ENCODE measurements around the gene PLXNA1.

The PLXNA1 gene

DNA sequence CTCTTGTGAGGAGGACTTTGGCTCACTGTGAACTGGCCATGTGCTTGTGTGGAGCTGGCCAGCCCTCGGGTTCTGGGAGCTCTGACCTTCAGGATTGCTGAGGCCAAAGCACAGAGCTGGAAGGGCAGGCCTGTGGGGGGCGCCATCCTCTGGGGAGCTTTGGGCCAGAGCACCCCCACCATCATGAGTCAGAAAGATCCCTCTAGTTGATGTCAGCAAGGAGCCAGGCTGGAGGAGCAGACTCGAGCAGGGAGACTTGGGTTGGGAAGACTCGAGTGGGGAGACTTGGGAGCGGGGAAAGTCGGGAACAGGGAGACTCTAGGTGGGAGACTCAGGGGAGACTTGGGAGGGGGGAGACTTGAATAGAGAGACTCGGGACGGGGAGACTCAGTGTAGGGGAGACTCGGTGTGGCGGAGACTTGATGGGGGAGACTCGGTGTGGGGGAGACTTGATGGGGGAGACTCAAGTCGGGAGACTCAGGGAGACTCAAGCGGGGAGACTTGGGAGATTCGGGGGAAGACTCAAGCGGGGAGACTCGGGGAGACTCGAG is 37.7 kb upstream of the PLXNA1 start:
- TF ChIP-seq GATA3 (IDR thresholded peaks at IDR 0.05; ENCODE audit: low read depth, low read length) (no peak), GATA2 (IDR thresholded peaks at IDR 0.05; ENCODE audit: low read depth, low read length) (no peak)

DNA sequence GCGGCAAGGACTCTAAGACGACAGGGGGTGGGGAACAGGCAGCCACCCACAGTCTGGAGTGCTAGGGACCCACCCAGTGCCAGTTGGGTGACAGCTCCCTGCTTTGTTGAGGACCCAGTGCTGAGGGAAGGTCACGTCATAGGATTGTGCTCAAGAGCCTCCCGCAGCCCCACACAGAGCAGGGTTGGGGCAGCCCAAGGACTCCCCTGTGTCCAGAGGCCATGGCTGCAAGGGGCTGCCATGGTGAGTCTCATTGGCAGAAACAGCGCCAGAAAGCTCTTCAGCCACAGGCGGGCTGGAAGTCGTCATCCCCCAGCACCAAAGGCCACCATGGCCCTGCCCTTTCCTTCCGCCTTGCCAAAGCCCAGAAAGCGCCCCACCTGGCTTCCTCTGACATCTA is 37.0 kb upstream of the PLXNA1 start:
- TF ChIP-seq GATA2 (IDR thresholded peaks at IDR 0.05; ENCODE audit: low read depth, low read length), result no peak
- no peak for TF ChIP-seq GATA3 (IDR thresholded peaks at IDR 0.05; ENCODE audit: low read depth, low read length)

DNA sequence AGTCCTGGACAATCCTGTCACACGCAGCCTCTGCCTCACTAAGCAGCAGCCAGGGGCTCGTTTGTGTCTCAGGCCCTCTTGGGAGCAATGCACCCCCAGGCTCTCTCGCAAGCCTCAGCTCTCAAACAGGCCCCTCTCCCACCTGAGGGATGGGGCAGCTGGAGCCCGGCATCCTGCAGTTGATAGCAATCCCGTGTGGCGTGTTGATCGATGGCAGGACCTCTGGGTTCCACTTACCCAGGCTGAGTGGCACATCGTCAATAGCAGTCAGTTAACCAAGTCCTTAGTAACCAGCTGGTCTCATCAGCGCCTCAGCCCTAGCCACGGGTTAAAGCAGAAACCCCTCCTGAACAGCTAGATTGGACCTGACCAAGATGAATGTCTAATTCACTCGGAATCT is 36.5 kb upstream of the PLXNA1 start:
- TF ChIP-seq GATA3 (IDR thresholded peaks at IDR 0.05; ENCODE audit: low read depth, low read length), result no peak
- no peak for TF ChIP-seq GATA2 (IDR thresholded peaks at IDR 0.05; ENCODE audit: low read depth, low read length)

DNA sequence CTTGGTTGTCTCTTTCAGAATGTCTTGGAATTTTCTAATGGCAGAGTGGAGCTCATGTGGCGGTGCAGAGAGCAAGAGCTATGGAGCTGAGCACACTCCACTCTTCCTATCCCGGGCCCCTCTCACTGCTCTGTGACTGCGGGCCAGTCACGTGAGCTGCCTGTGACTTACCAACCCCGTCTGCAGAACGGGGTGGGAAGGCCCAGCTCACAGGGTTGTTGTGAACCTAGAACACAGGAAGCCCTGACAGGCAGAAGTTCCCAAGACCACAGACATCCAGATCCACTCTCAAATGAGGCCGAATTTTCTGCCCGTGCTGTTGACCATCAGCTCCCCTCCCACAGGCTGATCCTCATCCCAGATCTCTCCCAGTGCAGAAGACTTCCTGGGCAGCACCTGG is 35.5 kb upstream of the PLXNA1 start:
- TF ChIP-seq GATA2 (IDR thresholded peaks at IDR 0.05; ENCODE audit: low read depth, low read length), result no peak
- no peak for TF ChIP-seq GATA3 (IDR thresholded peaks at IDR 0.05; ENCODE audit: low read depth, low read length)

DNA sequence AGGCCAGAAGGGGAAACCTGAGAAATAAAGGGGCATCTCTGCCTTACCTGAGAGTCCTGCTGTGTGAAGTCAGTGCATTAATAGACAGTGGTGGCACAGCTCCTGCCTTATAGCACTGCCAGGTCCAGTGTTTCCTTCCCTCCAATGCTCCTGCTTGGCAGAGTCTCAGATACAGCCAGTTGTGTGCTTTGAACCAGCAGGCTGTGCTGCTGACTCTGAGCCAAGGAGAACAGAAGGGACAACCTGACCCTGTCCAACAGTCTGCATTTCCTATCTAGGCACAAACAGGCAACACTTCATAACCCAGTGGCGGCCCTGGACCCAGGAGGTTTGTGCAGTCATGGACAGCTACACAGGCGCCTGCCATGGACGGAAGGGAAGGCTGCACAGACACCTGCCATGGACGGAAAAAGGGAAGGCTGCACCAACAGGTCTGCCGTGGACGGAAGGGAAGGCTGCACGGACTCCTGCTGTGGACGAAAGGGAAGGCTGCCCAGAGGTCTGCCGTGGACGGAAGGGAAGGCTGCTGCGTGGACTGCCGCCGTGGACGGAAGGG is 33.9 kb upstream of the PLXNA1 start:
- TF ChIP-seq GATA2 (IDR thresholded peaks at IDR 0.05; ENCODE audit: low read depth, low read length) (no peak), GATA3 (IDR thresholded peaks at IDR 0.05; ENCODE audit: low read depth, low read length) (no peak)

DNA sequence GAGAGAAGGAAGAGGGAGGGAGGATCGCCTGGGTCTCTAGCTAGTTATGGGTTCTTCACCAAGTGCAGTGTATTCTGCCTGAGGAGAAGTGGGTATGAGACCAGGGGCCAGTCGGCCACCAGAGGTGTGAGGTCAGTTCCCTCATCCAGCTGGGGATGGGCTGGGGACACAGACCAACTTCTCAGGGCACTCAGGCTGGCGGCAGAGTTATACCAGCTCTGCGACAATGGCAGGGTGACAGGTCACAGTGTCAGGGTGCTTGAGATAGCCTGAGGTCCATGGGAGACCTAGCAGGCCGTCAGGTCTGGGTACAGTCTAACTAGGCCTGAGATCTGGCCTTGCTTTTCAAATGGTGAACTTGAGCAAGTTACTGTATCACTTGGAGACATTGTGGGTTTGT is 31.4 kb upstream of the PLXNA1 start:
- TF ChIP-seq GATA3 (IDR thresholded peaks at IDR 0.05; ENCODE audit: low read depth, low read length) (no peak), GATA2 (IDR thresholded peaks at IDR 0.05; ENCODE audit: low read depth, low read length) (no peak)

DNA sequence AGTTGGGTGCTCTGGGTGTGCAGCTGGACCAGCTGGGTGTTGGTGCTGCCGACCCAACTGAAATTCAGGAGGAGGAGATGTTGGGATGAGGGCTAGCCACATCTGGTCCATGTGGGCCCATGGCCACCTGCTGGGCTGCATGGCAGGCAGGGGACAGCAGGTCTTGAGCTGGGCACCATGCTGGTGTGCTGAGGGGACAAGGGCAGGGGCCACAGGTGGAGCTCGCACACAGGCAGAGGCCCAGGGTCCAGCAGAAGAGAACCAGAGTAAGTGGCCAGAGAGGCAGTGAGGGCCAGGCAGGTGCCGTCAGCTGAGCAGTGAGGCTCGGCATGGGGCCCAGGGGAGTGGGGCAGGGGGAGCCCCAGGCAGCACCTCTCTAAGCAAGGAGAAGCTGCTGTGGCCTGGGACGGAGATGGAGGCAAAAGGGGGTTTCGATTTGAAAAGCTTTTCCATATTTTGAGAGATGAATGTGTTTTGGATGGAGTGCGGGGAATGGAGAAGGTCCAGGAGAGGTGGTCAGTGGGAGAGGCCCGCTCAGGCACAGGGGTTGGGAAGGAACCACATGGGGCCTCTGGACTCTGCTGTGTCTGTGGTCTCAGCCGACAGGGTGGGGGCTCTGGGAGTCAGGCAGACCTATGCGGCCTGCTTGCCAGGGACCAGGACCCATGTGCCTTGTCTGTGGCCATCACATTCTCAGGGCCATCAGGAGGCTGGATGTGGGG is 30.5 kb upstream of the PLXNA1 start:
- TF ChIP-seq GATA3 (IDR thresholded peaks at IDR 0.05; ENCODE audit: low read depth, low read length) (no peak), GATA2 (IDR thresholded peaks at IDR 0.05; ENCODE audit: low read depth, low read length) (no peak)

DNA sequence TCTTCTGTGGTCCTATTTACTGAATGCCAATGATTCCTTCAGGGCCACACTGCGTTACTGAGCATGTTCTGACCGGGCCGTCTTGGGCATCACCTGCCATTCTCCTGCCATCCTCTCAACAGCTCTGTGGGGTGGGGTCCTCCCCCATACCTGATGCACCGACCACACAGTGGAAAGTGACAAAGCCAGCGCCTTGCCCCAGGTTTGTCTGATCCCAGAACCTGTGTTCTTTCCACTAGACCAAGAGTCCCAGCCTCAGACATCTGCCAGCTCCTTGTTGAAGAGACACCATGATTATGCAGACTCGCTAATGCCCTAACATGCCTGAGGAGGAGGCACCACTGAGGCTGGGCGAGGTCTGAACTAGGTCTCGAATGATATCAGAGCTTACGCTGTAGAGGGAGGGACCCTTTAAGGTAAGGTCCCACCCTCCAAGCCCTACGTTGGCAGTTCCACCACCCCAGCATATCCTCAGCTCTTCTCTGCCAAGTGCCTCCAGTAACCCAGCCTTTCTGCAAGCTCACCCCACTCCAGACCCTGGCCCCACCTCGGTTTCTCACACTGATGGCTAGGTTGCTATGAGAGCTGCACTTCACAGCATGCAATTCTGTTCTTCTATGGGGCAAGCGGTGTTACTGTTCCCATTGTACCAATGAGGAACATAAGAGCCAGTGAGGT is 29.8 kb upstream of the PLXNA1 start:
- TF ChIP-seq GATA2 (IDR thresholded peaks at IDR 0.05; ENCODE audit: low read depth, low read length) (no peak), GATA3 (IDR thresholded peaks at IDR 0.05; ENCODE audit: low read depth, low read length) (no peak)

DNA sequence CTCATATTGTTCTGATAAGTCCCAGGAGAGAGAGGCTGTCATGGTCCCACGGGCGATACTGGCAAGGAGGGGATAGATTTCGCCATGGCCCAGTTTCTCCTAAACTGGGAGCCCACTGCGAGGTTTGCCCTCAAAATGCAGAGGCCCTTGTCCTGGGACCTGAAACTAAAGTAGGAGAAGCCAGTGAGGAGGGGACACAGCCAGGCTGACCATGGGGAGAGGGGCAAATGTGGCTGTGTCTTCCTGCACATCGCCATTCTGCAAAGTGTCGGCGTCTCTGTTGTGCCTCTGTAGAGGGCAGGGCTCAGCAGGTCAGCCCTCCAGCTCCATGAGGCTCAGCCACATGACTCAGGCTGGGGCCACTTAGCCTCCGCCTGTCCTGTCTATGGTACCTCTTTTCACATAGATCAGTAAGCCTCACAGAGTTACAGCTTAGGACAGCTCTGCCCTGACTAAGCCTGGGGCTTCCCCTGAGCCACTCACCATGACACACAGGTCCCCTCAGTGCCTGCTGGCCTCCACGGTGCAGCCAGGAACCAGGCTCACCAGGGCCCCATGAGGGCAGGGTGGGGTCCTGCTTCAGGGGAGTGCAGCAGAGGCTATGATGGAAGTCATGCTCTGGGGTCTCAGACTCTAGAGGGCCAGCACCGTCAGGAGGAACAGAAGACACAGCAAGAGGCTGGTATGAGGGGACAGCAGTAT is 28.6 kb upstream of the PLXNA1 start:
- no peak for TF ChIP-seq GATA2 (IDR thresholded peaks at IDR 0.05; ENCODE audit: low read depth, low read length)
- TF ChIP-seq GATA3 (IDR thresholded peaks at IDR 0.05; ENCODE audit: low read depth, low read length), result no peak

DNA sequence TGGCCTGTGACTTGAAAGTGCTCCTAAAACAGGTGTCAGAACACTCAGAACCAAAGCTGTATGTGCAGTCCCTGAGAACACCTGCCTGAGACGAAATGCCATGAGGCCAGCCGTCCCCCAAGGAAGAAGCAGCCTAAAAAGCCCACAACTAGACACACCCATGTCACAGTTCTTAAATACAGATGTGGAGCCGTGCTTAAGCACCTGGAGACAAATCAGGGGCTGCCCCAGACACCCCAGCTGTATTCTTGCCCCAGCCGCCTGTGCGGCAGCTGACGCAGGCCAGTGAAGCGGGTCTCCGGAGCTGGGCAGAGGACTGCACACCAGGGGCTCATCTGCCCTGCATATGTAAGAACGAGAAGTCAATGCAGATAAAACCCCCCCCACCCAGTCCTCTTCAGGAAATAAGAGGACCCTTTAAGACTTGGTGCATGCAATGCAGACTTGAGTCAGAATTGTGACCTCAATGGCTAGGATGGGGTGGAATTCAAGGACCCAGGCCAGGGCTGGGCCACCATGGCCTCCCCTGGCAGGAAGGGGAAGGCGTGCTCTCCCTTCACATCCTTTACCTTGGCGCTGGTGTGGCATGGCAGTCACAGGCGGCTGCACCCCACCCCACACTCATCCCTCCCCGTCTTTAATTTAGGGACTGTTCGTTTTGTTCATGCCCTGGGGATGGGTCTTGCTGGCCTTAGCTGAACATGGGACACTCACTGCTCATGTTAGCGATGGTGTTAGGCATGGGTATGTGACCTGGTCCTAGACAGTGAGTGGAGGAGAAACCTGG is 27.7 kb upstream of the PLXNA1 start:
- TF ChIP-seq GATA2 (IDR thresholded peaks at IDR 0.05; ENCODE audit: low read depth, low read length) (no peak), GATA3 (IDR thresholded peaks at IDR 0.05; ENCODE audit: low read depth, low read length) (no peak)

DNA sequence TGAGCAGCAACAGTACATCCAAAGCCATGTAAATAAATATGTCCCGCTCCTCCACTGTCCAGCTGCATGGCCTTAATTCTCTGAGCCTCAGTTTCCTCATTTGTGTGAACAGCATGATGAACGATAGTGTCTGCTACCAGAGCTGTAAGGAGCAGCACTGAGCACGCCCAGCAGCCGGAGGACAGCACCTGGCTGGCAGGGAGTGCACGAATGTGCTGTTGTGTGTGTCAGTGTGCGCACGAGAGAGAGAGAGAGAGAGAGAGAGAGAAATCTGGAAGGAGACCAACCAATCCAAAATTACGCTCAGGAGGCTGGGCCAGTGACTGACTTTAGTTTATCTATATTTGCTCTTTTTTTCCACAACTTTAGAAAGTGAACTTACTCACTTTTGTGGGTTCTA is 26.6 kb upstream of the PLXNA1 start:
- no peak for TF ChIP-seq GATA3 (IDR thresholded peaks at IDR 0.05; ENCODE audit: low read depth, low read length)
- TF ChIP-seq GATA2 (IDR thresholded peaks at IDR 0.05; ENCODE audit: low read depth, low read length), result no peak

DNA sequence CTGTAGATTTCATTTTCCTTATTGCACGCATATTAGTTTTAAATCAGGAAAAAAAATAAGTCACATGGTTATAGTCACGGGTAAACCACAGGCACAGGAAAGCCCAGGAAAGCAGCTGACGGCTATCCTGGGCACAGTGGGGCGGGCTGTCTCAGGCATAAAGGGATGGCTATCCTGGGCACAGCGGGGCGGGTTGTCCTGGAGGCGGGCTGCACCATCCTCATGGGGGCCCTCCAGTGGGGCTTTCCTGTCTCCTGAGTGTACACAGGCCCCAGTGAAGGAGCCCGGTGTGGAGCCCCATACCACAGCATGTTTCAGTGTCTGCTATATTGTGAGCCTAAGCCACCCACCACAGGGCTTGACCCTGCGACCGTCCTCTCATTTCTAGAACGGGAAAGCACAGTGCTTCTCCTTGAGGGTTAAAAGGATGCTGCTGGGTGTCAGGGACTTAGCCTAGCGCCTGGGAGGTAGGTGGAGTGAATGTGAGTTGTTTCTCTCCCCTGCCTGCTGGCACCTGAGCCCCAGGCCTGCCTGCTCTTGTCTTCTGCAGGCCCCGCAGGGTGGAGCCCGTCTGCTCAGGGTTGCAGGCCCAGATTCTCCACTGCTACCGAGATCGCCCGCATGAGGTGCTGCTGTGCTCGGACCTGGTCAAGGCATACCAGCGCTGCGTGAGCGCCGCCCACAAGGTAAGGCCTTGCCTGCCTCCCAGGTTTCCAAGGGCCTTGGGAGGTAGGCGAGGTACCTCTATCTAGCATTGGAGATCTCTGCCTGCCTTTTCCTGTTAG is 25.9 kb upstream of the PLXNA1 start:
- TF ChIP-seq GATA2 (IDR thresholded peaks at IDR 0.05; ENCODE audit: low read depth, low read length) (no peak), GATA3 (IDR thresholded peaks at IDR 0.05; ENCODE audit: low read depth, low read length) (no peak)

Measured in SH-SY5Y (cell line).